ENCODE results near the gene PMPCA.

The PMPCA gene

DNA sequence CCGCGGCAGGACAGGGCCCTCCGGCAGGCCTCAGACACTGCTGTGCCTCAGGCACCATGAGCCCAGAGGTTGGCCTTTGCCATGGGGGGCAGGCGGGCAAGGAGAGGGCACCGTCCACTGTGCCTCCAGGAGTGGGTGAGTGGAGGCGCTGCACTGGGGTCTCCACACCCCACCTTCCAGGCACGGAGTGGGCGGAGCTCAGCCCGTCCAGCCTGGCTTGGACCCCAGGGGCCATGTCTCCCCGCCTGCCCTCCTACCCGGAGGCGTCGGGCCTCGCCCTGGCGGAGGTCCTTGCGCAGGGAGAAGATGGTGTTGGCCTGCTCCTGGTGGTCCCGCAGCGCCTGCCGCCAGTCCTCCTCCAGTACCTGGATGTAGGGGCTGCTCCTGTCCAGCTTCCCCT, 40.4 kb upstream of the PMPCA start:
- Mint-ChIP-seq H3K9me3 (no peaks in the 10 kb centered on the region), H3K4me1 (peaks cover 3% of the 10 kb centered on the region), H3K27ac (no peak overlapping the region), H3K36me3 (ENCODE audit: low read depth) (peaks cover 2% of the 10 kb centered on the region), H3K27me3 (no peaks in the 10 kb centered on the region), H3K4me3 (no peak overlapping the region)
- ATAC-seq (no peak), DNase-seq (no peak)

GRCh38 chr9:136370687-136371532, 39.5 kb upstream of the PMPCA start:
- Mint-ChIP-seq H3K36me3 (ENCODE audit: low read depth) (peaks cover 2% of the 10 kb centered on the region), H3K27me3 (no peaks in the 10 kb centered on the region), H3K9me3 (no peaks in the 10 kb centered on the region), H3K4me3 (no peak overlapping the region), H3K27ac (no peak overlapping the region), H3K4me1 (peaks cover 3% of the 10 kb centered on the region)
- DNase-seq, result no peak
- ATAC-seq, result no peak

DNA sequence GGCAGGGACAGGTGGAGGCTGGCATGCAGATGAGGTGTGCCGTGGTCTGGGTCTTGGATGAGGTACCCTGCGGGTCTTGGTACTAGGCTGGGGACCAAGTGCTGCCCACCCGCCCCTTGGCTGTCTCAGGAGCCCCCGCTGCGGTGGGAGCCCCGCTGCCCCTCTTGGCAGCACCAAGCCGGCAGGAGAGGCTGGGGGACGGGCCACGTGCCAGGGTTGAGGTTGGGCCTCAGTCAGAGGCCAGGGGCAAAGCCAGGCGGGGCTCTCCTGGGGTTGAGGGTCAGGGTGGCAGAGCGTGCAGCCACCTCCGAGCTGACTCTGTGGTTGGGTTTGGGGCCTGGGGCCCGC, 39.0 kb upstream of the PMPCA start:
- H3K27ac Mint-ChIP-seq, result no peak overlapping the region
- H3K27me3 Mint-ChIP-seq, result no peaks in the 10 kb centered on the region
- H3K36me3 Mint-ChIP-seq (ENCODE audit: low read depth), result peaks cover 2% of the 10 kb centered on the region
- DNase-seq, result no peak
- no peak overlapping the region for H3K4me3 Mint-ChIP-seq
- H3K9me3 Mint-ChIP-seq, result no peaks in the 10 kb centered on the region
- no peak for ATAC-seq
- peaks cover 3% of the 10 kb centered on the region for H3K4me1 Mint-ChIP-seq

GRCh38 chr9:136372006-136372405, 38.5 kb upstream of the PMPCA start:
- DNase-seq, result no peak
- Mint-ChIP-seq H3K4me1 (peaks cover 3% of the 10 kb centered on the region), H3K4me3 (no peak overlapping the region), H3K36me3 (ENCODE audit: low read depth) (peaks cover 2% of the 10 kb centered on the region), H3K27ac (no peak overlapping the region), H3K27me3 (no peaks in the 10 kb centered on the region), H3K9me3 (no peaks in the 10 kb centered on the region)
- no peak for ATAC-seq

DNA sequence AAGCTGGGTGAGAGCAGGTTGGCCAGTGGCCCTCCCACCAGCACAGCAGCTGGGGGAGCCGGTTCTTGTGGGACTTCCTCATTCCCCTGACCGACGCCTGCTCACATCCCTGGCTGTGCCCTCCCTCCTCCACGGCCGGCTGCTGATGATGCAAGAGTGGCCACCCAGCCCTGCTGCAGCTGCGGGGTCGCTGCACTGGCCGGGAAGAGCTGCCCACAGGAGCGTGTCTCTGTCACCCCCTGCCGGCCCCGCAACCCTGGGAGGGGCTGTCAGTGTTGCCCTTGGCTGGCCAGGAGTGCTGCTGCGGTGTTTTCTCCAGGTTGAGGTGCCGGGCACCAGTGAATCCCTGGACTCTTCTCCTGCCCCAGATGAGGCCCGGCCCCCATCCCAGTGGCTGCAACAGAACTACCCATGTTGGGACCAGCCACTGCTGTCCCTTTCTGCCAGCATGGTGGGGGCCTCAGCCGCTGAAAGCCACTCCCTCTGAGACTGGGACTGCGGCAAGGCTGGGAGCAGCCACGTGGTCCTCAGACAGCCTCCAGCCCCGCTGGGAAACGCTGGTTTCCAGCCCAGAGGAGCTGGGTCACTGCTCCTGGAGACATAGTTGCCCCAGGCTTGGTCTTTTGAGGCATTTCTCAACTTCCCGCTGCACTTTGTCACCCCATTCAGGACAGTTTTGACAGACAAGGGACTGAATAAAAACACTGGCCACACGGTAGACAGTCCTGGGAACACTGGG, 37.7 kb upstream of the PMPCA start:
- no peak overlapping the region for H3K27ac Mint-ChIP-seq
- H3K4me3 Mint-ChIP-seq, result peak overlapping the region; percentile 52
- no peak for ATAC-seq

GRCh38 chr9:136373300-136374182, 36.9 kb upstream of the PMPCA start, which contains the start of gene CARD9:
Gene CARD9, minus strand, starts transcription at chr9:136373669. Its CDS starts 1,591 bp downstream, at chr9:136372078.
- H3K4me1 Mint-ChIP-seq, result peaks cover 3% of the 10 kb centered on the region
- peaks cover 2% of the 10 kb centered on the region for H3K36me3 Mint-ChIP-seq (ENCODE audit: low read depth)
- peak within 1 kb of the TSS; percentile 52 for H3K4me3 Mint-ChIP-seq
- no peaks in the 10 kb centered on the region for H3K27me3 Mint-ChIP-seq
- no peak within 1 kb of the TSS for H3K27ac Mint-ChIP-seq
- DNase-seq (no peak), ATAC-seq (peak; percentile 40)
- no peaks in the 10 kb centered on the region for H3K9me3 Mint-ChIP-seq

More for the DNA sequence above, 37.7 kb upstream of the PMPCA start:
- H3K27me3 Mint-ChIP-seq, result no peaks in the 10 kb centered on the region
- no peaks in the 10 kb centered on the region for H3K9me3 Mint-ChIP-seq
- peaks cover 2% of the 10 kb centered on the region for H3K36me3 Mint-ChIP-seq (ENCODE audit: low read depth)
- peak; percentile 20 for DNase-seq
- H3K4me1 Mint-ChIP-seq, result peaks cover 3% of the 10 kb centered on the region

DNA sequence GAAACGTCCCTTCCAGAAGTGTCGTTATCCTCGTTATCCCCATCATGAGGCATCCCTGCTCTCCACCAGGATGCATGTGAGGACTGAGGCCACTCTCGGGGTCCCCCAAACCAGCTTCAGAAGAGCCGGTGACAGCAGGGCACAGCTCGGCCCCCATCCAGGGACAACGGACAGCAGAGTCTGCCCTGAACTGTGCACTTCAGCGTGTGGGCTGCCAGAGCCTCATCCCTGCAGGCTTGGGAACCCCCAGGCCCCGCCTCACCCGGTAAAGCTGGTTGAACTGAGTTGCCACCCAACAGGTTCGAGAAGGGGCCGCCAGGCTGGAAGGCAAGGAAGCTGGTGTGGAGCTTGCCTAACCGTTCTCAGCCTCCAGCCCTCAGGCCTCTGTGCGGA, 36.3 kb upstream of the PMPCA start:
- H3K36me3 Mint-ChIP-seq (ENCODE audit: low read depth), result peaks cover 2% of the 10 kb centered on the region
- no peak for ATAC-seq
- H3K4me1 Mint-ChIP-seq, result peaks cover 3% of the 10 kb centered on the region
- no peaks in the 10 kb centered on the region for H3K9me3 Mint-ChIP-seq
- H3K27ac Mint-ChIP-seq, result no peak overlapping the region
- H3K4me3 Mint-ChIP-seq, result no peak overlapping the region
- no peaks in the 10 kb centered on the region for H3K27me3 Mint-ChIP-seq
- no peak for DNase-seq

GRCh38 chr9:136375096-136375495, 35.4 kb upstream of the PMPCA start:
- ATAC-seq, result no peak
- no peak for DNase-seq
- Mint-ChIP-seq H3K9me3 (no peaks in the 10 kb centered on the region), H3K27ac (no peak overlapping the region), H3K36me3 (ENCODE audit: low read depth) (peaks cover 2% of the 10 kb centered on the region), H3K27me3 (no peaks in the 10 kb centered on the region), H3K4me1 (peaks cover 3% of the 10 kb centered on the region), H3K4me3 (no peak overlapping the region)

GRCh38 chr9:136376457-136376856, 34.0 kb upstream of the PMPCA start:
- ATAC-seq, result no peak
- Mint-ChIP-seq H3K27ac (no peak overlapping the region), H3K4me1 (peaks cover 3% of the 10 kb centered on the region), H3K36me3 (ENCODE audit: low read depth) (peaks cover 5% of the 10 kb centered on the region), H3K9me3 (no peaks in the 10 kb centered on the region), H3K4me3 (no peak overlapping the region), H3K27me3 (no peaks in the 10 kb centered on the region)
- DNase-seq, result no peak

DNA sequence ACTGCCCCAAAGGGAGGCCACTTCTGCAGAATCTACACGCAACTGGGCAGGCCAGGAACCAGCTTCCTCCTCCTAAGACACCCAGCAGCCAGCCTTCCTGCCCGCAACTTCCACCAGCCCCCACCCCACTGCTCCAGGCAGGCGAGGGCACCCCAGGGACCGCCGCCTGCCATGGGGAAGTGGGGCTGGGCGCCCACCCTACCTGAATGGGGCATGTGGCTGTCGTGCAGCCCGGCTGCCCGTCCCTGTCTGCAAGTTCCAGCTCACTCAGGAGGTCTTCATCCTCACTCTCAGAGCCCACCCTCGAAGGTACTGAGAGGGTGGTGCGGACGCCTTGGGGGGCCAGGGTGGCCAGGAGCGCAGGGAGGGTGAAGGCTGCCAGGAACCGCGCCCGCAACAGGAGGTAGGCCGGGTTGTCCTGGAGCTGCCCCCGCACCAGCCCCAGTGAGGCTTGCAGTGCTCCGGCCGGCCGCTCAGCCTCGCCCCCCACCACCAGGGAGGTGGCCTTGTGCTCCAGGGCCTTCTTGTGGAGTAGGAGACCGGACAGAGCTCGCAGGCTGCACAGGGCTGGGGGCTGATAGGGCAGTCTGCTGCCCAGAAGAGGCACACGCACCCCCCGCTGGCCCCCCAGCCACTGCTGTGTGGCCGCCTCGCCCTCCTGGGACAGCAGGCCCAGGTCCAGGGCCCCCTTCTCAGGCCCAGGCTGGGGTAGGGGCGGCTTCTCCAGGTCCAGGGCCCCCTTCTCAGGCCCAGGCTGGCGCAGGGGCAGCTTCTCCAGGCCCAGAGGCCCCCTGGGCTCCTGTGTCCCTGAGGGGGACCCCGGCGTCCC, 32.9 kb upstream of the PMPCA start:
- DNase-seq (no peak), ATAC-seq (no peak)
- H3K9me3 Mint-ChIP-seq, result no peaks in the 10 kb centered on the region
- H3K36me3 Mint-ChIP-seq (ENCODE audit: low read depth), result peaks cover 7% of the 10 kb centered on the region
- H3K4me3 Mint-ChIP-seq, result no peak overlapping the region
- H3K27me3 Mint-ChIP-seq, result no peaks in the 10 kb centered on the region
- no peak overlapping the region for H3K27ac Mint-ChIP-seq
- H3K4me1 Mint-ChIP-seq, result peaks cover 3% of the 10 kb centered on the region

DNA sequence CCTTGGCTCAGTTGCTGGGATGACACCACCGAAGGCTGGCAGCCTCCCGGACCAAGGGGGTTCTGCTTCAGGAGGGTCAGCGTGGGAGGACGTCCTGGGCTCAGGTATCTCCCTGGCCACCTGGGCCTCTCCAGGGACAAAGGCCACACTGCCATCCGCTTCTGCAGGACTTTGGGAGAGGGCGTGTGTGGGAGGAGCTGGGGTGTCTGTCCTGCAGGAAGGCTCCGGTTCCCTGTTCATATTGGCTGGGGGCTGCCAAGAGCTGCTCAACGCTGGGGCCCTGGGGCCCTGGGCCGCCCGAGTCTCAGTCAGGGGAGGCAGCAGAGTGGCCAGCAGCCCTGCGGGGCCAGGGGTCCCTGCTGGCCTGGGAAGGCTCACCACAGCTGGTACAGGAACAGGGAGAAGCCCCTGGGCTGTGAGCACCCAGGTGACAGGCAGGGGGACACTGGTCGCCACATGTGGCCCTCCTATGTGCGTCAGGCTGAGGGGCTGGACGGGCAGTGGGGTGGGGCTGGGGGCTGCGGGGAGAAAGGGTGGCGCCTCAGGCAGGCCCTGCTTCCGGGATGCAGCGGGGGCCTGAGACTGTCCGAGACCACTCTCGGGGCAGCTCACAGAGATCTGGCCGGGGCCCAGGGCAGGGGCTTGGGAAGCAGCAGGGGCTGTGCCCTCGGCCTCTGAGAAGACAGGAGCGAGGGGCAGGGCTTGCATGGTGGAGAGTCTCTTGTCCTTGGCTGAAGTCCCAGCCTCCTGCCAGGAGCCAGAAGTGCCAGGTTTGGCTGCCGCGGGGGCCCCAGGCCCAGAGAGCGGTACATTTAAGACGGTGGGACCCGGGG, 32.1 kb upstream of the PMPCA start:
- Mint-ChIP-seq H3K4me1 (no peaks in the 10 kb centered on the region), H3K27me3 (no peaks in the 10 kb centered on the region), H3K9me3 (no peaks in the 10 kb centered on the region), H3K27ac (no peak overlapping the region), H3K36me3 (ENCODE audit: low read depth) (peaks cover 7% of the 10 kb centered on the region), H3K4me3 (no peak overlapping the region)
- no peak for ATAC-seq
- DNase-seq, result no peak

- H3K4me3 Mint-ChIP-seq, result no peak overlapping the region
- no peak overlapping the region for H3K27ac Mint-ChIP-seq
- no peak for DNase-seq
- no peaks in the 10 kb centered on the region for H3K9me3 Mint-ChIP-seq
- H3K27me3 Mint-ChIP-seq, result no peaks in the 10 kb centered on the region
- H3K4me1 Mint-ChIP-seq, result no peaks in the 10 kb centered on the region
- no peak for ATAC-seq
- peaks cover 9% of the 10 kb centered on the region for H3K36me3 Mint-ChIP-seq (ENCODE audit: low read depth)
These were observed 31.5 kb upstream of the PMPCA start for GRCh38 chr9:136379003-136379287.

- Mint-ChIP-seq H3K27ac (no peak overlapping the region), H3K4me1 (no peaks in the 10 kb centered on the region), H3K27me3 (no peaks in the 10 kb centered on the region), H3K36me3 (ENCODE audit: low read depth) (peaks cover 14% of the 10 kb centered on the region), H3K9me3 (no peaks in the 10 kb centered on the region), H3K4me3 (no peak overlapping the region)
- DNase-seq, result no peak
- no peak for ATAC-seq
These were observed 31.1 kb upstream of the PMPCA start for GRCh38 chr9:136379401-136379800.

Measured in activated naive CD8-positive, alpha-beta T cell treated with anti-CD3 and anti-CD28 coated beads, Interleukin-2, amount 50 U/mL, for 24 hours (primary cell).